Measurements from ENCODE around the gene OBSCN. TPM values are rescaled to one million over a fixed set of nuclear protein-coding genes. Genes with fewer than 3 reads are reported as not detected.

OBSCN gene
- total and polyA plus RNA-seq, 2 donors (not counting 3 experiments of a cell fraction or from before 2014, with no cell fraction given): 1.5 to 2.9 TPM

DNA sequence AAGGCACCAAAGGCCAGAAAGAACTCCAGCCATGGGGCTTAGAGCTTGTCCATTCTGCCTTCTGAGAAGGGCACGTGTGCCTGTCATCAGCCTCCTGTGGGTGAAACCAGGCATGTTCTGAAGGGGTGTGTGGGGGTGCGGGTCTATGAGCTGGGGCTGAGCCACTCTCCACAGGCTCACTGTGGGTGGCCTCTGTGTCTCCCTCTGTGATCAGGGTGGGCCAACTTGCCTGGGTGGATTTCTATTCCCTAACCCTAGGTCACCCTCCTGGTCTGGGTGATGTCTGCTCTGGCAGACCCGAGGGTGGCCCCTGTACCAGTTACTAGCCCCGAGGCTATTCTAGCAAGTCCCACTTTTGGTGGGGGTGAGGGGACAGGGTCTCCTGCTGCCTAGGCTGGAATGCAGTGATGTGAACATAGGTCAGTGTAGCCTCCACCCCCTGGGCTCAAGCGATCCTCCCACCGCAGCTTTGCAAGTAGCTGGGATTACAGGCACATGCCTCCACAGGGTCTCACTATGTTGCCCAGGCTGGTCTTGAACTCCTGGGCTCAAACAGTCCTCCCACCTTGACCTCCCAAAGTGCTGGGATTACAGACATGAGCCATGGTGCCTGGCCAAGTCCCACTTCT is 104.4 kb downstream of the OBSCN start:
- no peaks in the 10 kb centered on the region for H3K4me1 ChIP-seq (ENCODE audit: control insufficient read depth, extremely low read depth, insufficient read depth, low read length)
- H3K4me3 ChIP-seq (replicated peaks in 1 of 3; ENCODE audit: insufficient read depth in 1 of 3, low read depth in 1 of 3, low read length in 3 of 3): no peak overlapping the region
- ChIA-PET CTCF (no interaction called here), POLR2A (no interaction called here)
- no TSS peak for BruUV-seq (replicated peaks)
- no peaks in the 10 kb centered on the region for H3K27me3 ChIP-seq (ENCODE audit: control insufficient read depth in 2 of 2, insufficient read depth in 2 of 2, low read length in 2 of 2)
- H2AFZ ChIP-seq (ENCODE audit: low read depth, low read length): no peak overlapping the region
- H3K4me2 ChIP-seq (ENCODE audit: insufficient read depth, low read length): no peak overlapping the region
- H3K27ac ChIP-seq (ENCODE audit: insufficient read depth, low read depth, low read length): no peak overlapping the region
- H3K79me2 ChIP-seq (ENCODE audit: control insufficient read depth, insufficient read depth, low read length): no peaks in the 10 kb centered on the region
- H4K20me1 ChIP-seq (replicated peaks; ENCODE audit: control insufficient read depth, extremely low read depth, insufficient read depth, low read length): no peaks in the 10 kb centered on the region
- H3K36me3 ChIP-seq (ENCODE audit: control insufficient read depth in 2 of 2, extremely low read depth in 1 of 2, insufficient read depth in 2 of 2, low read length in 2 of 2): no peaks in the 10 kb centered on the region
- no peaks in the 10 kb centered on the region for H3K9me1 ChIP-seq (replicated peaks; ENCODE audit: control insufficient read depth, extremely low read depth, insufficient read depth, low read length)
- FAIRE-seq (no peak), DNase-seq (ENCODE audit: low read depth, low spot score) (no peak)
- no peak for TF ChIP-seq JUN (IDR thresholded peaks at IDR 0.05; ENCODE audit: borderline replicate concordance, insufficient read depth, insufficient read length, low read depth)
- no peak for TF ChIP-seq POLR2AphosphoS5 (IDR thresholded peaks at IDR 0.05; ENCODE audit: insufficient read depth, low read depth, low read length)
- TF ChIP-seq MYC (IDR thresholded peaks at IDR 0.05; ENCODE audit: low read depth, low read length): no peak
- TF ChIP-seq POLR2A (IDR thresholded peaks at IDR 0.05; ENCODE audit: low read depth, low read length): no peak
- TF ChIP-seq, protein P1, sequence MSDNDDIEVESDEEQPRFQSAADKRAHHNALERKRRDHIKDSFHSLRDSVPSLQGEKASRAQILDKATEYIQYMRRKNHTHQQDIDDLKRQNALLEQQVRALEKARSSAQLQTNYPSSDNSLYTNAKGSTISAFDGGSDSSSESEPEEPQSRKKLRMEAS (IDR thresholded peaks at IDR 0.05; ENCODE audit: insufficient read depth, insufficient read length): no peak
- no peak for TF ChIP-seq FOS (IDR thresholded peaks at IDR 0.05; ENCODE audit: borderline replicate concordance, insufficient read depth, low read length)
- TF ChIP-seq GATA2 (IDR thresholded peaks at IDR 0.05; ENCODE audit: insufficient read depth, insufficient read length, low read depth, low read length): no peak
- no peak for TF ChIP-seq EZH2 (IDR thresholded peaks at IDR 0.05; ENCODE audit: borderline replicate concordance, low read depth, low read length, severe bottlenecking)
- TF ChIP-seq, protein P2, sequence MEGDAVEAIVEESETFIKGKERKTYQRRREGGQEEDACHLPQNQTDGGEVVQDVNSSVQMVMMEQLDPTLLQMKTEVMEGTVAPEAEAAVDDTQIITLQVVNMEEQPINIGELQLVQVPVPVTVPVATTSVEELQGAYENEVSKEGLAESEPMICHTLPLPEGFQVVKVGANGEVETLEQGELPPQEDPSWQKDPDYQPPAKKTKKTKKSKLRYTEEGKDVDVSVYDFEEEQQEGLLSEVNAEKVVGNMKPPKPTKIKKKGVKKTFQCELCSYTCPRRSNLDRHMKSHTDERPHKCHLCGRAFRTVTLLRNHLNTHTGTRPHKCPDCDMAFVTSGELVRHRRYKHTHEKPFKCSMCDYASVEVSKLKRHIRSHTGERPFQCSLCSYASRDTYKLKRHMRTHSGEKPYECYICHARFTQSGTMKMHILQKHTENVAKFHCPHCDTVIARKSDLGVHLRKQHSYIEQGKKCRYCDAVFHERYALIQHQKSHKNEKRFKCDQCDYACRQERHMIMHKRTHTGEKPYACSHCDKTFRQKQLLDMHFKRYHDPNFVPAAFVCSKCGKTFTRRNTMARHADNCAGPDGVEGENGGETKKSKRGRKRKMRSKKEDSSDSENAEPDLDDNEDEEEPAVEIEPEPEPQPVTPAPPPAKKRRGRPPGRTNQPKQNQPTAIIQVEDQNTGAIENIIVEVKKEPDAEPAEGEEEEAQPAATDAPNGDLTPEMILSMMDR (IDR thresholded peaks at IDR 0.05; ENCODE audit: extremely low read depth in 1 of 2, insufficient read depth in 1 of 2, low read depth in 1 of 2, low read length in 2 of 2): no peak
- no peak overlapping the region for H3K9ac ChIP-seq (replicated peaks; ENCODE audit: extremely low read depth, insufficient read depth, low read length)
- intact Hi-C loops (cut with micrococcal nuclease): no loop called here
- dilution Hi-C loops (cut with MboI; ENCODE audit: extremely low pct_ligation_motif_present, low sequenced_read_pairs): no loop called here
- H3K9me3 ChIP-seq (replicated peaks; ENCODE audit: control insufficient read depth, insufficient read depth, low read length): no peaks in the 10 kb centered on the region
